GM18519 (cell line): ENCODE data around the gene GCN1.

ENCODE experiments used
- ATAC-seq: cut with Tn5 transposase; IDR thresholded peaks from one replicate; pipeline ENCODE4 v1.9.1; 2021; ENCODE audit warnings: mild to moderate bottlenecking, moderate library complexity; ENCODE audit not compliant: unreplicated experiment, low FRiP score

Gene GCN1

GRCh38 chr12:120099738-120100137, 94.8 kb downstream of the GCN1 start:
- ATAC-seq, result no peak

GRCh38 chr12:120098756-120099470, 95.6 kb downstream of the GCN1 start:
- no peak for ATAC-seq

GRCh38 chr12:120096671-120097202, 97.8 kb downstream of the GCN1 start:
- ATAC-seq, result no peak

- ATAC-seq, result no peak
Measured at GRCh38 chr12:120095736-120096135, 98.8 kb downstream of the GCN1 start.

GRCh38 chr12:120095331-120095730, 99.2 kb downstream of the GCN1 start:
- no peak for ATAC-seq

- no peak for ATAC-seq
Measured at GRCh38 chr12:120094485-120094884, 100.0 kb downstream of the GCN1 start.

- no peak for ATAC-seq
Measured at GRCh38 chr12:120093592-120094355, 100.7 kb downstream of the GCN1 start.

- no peak for ATAC-seq
Measured at GRCh38 chr12:120093336-120093591, 101.3 kb downstream of the GCN1 start.

- ATAC-seq, result no peak
Measured at GRCh38 chr12:120092551-120093335, 101.8 kb downstream of the GCN1 start.

- no peak for ATAC-seq
Measured at GRCh38 chr12:120091371-120092090, 103.0 kb downstream of the GCN1 start.

GRCh38 chr12:120090626-120091295, 103.8 kb downstream of the GCN1 start:
- no peak for ATAC-seq

- ATAC-seq, result no peak
Measured at GRCh38 chr12:120090206-120090605, 104.3 kb downstream of the GCN1 start.

- no peak for ATAC-seq
Measured at GRCh38 chr12:120089796-120090195, 104.7 kb downstream of the GCN1 start.

GRCh38 chr12:120089105-120089504, 105.4 kb downstream of the GCN1 start:
- no peak for ATAC-seq

- peak; percentile 96 for ATAC-seq
Measured at GRCh38 chr12:120086801-120087621, 107.5 kb downstream of the GCN1 start.

GRCh38 chr12:120085920-120086645, 108.4 kb downstream of the GCN1 start:
- ATAC-seq, result no peak

GRCh38 chr12:120081641-120082040, 112.9 kb downstream of the GCN1 start:
- no peak for ATAC-seq
